WTC11 (cell line): ENCODE measurements around the gene PFDN1. TPM values are rescaled to one million over a fixed set of nuclear protein-coding genes. Genes with fewer than 3 reads are reported as not detected.

Experiments
- ATAC-seq: fragments of 200-7000 bp; cut with Tn5 transposase; 2 replicates; pipeline ENCODE4 v1.10.0; 2021; ENCODE audit warnings: mild to moderate bottlenecking, moderate library complexity
- CTCF ChIA-PET: fragments of 300-600 bp; sonication (Branson Sonifier 250); formaldehyde crosslinking; loops from one replicate; lab custom pipeline; 2021; ENCODE audit warnings: antibody characterized with exemption; lab: Charles Lee
- POLR2A ChIA-PET: fragments of 350-600 bp; sonication (Branson Sonifier 250); formaldehyde crosslinking; loops from one replicate; lab custom pipeline; 2021; ENCODE audit warnings: antibody characterized with exemption; lab: Charles Lee
- DNase-seq: peaks from one replicate; pipeline ENCODE4 v3.0.0; 2021; ENCODE audit warnings: low spot score
- H3K27ac Mint-ChIP-seq: 2 replicates; pipeline ENCODE4 v1.8.0; 2021; ENCODE audit warnings: mixed read lengths
- H3K27me3 Mint-ChIP-seq: 2 replicates; pipeline ENCODE4 v1.8.0; 2021; ENCODE audit warnings: low read depth, mild to moderate bottlenecking, moderate library complexity, mixed read lengths
- H3K36me3 Mint-ChIP-seq: 2 replicates; pipeline ENCODE4 v1.8.0; 2021; ENCODE audit warnings: mixed read lengths
- H3K4me1 Mint-ChIP-seq: 2 replicates; pipeline ENCODE4 v1.8.0; 2022; ENCODE audit warnings: mixed read lengths
- H3K4me3 Mint-ChIP-seq: 2 replicates; pipeline ENCODE4 v1.8.0; 2021; ENCODE audit warnings: mild to moderate bottlenecking, moderate library complexity, mixed read lengths
- H3K9me3 Mint-ChIP-seq: 2 replicates; pipeline ENCODE4 v1.8.0; 2021; ENCODE audit warnings: mixed read lengths
- AFF4 ChIP-seq: sonication (generic); formaldehyde crosslinking; IDR thresholded peaks from 2 replicates; pipeline ENCODE4 v1.8.1; 2023; ENCODE audit warnings: mild to moderate bottlenecking, missing genetic modification reagents, borderline replicate concordance
- AR ChIP-seq: fragments of 250-450 bp; sonication (Bioruptor Pico); IDR thresholded peaks from 2 replicates; pipeline ENCODE4 v1.9.0; 2021; ENCODE audit warnings: mild to moderate bottlenecking
- CREM ChIP-seq: sonication (generic); formaldehyde crosslinking; IDR thresholded peaks from 2 replicates; pipeline ENCODE4 v1.8.1; 2022; ENCODE audit warnings: mild to moderate bottlenecking, missing genetic modification reagents, moderate library complexity
- FOXJ3 ChIP-seq: sonication (generic); formaldehyde crosslinking; IDR thresholded peaks from 2 replicates; pipeline ENCODE4 v1.9.0; 2021; ENCODE audit warnings: missing genetic modification reagents, mild to moderate bottlenecking, borderline replicate concordance
- FOXP1 ChIP-seq: sonication (generic); formaldehyde crosslinking; IDR thresholded peaks from 2 replicates; pipeline ENCODE4 v1.8.0; 2022; ENCODE audit warnings: missing genetic modification reagents, mild to moderate bottlenecking, moderate library complexity, borderline replicate concordance
- GRHL2 ChIP-seq: fragments of 250-450 bp; sonication (Bioruptor Pico); IDR thresholded peaks from 2 replicates; pipeline ENCODE4 v1.8.0; 2022; ENCODE audit warnings: mild to moderate bottlenecking, moderate library complexity; ENCODE audit not compliant: insufficient replicate concordance, severe bottlenecking
- GTF2I ChIP-seq: fragments of 250-450 bp; sonication (Bioruptor Pico); conservative IDR thresholded peaks from 2 replicates; pipeline ENCODE4 v1.4.0; 2021; ENCODE audit warnings: mild to moderate bottlenecking
- IRF1 ChIP-seq: sonication (generic); formaldehyde crosslinking; IDR thresholded peaks from 2 replicates; pipeline ENCODE4 v1.8.0; 2023; ENCODE audit warnings: missing genetic modification reagents
- IRF2 ChIP-seq: sonication (generic); formaldehyde crosslinking; IDR thresholded peaks from 2 replicates; pipeline ENCODE4 v1.8.0; 2022; ENCODE audit warnings: low read depth, missing genetic modification reagents, borderline replicate concordance
- JAZF1 ChIP-seq: fragments of 250-450 bp; sonication (Bioruptor Pico); IDR thresholded peaks from 2 replicates; pipeline ENCODE4 v1.9.0; 2021; ENCODE audit warnings: moderate library complexity, mild to moderate bottlenecking, inconsistent platforms
- MYBL2 ChIP-seq: sonication (generic); formaldehyde crosslinking; IDR thresholded peaks from 2 replicates; pipeline ENCODE4 v1.8.1; 2023; ENCODE audit warnings: mild to moderate bottlenecking, moderate library complexity, missing genetic modification reagents
- NFATC4 ChIP-seq: fragments of 250-450 bp; sonication (Bioruptor Pico); IDR thresholded peaks from 2 replicates; pipeline ENCODE4 v1.9.0; 2021; ENCODE audit warnings: mild to moderate bottlenecking
- NFYB ChIP-seq: sonication (generic); formaldehyde crosslinking; conservative IDR thresholded peaks from 2 replicates; pipeline ENCODE4 v1.8.0; 2022; ENCODE audit warnings: low read depth, missing genetic modification reagents
- NR1H2 ChIP-seq: sonication (generic); formaldehyde crosslinking; IDR thresholded peaks from 2 replicates; pipeline ENCODE4 v1.9.0; 2021; ENCODE audit warnings: mild to moderate bottlenecking, moderate library complexity, missing genetic modification reagents
- NR3C1 ChIP-seq: sonication (generic); formaldehyde crosslinking; conservative IDR thresholded peaks from 2 replicates; pipeline ENCODE4 v1.8.1; 2023; ENCODE audit warnings: low read depth, mild to moderate bottlenecking, missing genetic modification reagents
- SMAD3 ChIP-seq: sonication (generic); formaldehyde crosslinking; IDR thresholded peaks from 2 replicates; pipeline ENCODE4 v1.8.0; 2022; ENCODE audit warnings: missing genetic modification reagents, mild to moderate bottlenecking, borderline replicate concordance
- SP1 ChIP-seq: sonication (generic); formaldehyde crosslinking; conservative IDR thresholded peaks from 2 replicates; pipeline ENCODE4 v1.8.1; 2022; ENCODE audit warnings: missing genetic modification reagents
- ZNF396 ChIP-seq: fragments of 250-450 bp; sonication (Bioruptor Pico); IDR thresholded peaks from 2 replicates; pipeline ENCODE4 v1.8.0; 2021; ENCODE audit warnings: mild to moderate bottlenecking, moderate library complexity, borderline replicate concordance
- ZNF425 ChIP-seq: fragments of 250-450 bp; sonication (Bioruptor Pico); conservative IDR thresholded peaks from 2 replicates; pipeline ENCODE4 v1.9.0; 2021; ENCODE audit warnings: mild to moderate bottlenecking
- ZNF512 ChIP-seq: sonication (generic); formaldehyde crosslinking; IDR thresholded peaks from 2 replicates; pipeline ENCODE4 v1.8.1; 2022; ENCODE audit warnings: missing genetic modification reagents, borderline replicate concordance
- ZNF532 ChIP-seq: fragments of 250-450 bp; sonication (Bioruptor Pico); IDR thresholded peaks from 2 replicates; pipeline ENCODE4 v1.9.0; 2021; ENCODE audit warnings: mild to moderate bottlenecking, borderline replicate concordance
- total RNA-seq: library from RNA; stranded (reverse); gene quantifications from 3 replicates; pipeline ENCODE4 v1.2.3, GENCODE V29; 2021

The PFDN1 gene
- total RNA-seq, 1 experiment from 2014 or later, result 44.1 TPM

- TF ChIP-seq ZNF425 (CRISPR knock-in tag) (no peak), CREM (CRISPR knock-in tag) (no peak), JAZF1 (CRISPR knock-in tag) (no peak), AR (no peak), IRF1 (no peak), ZNF396 (CRISPR knock-in tag) (no peak), NR1H2 (CRISPR knock-in tag) (no peak), NFATC4 (CRISPR knock-in tag) (no peak), ZNF512 (CRISPR knock-in tag) (no peak), FOXJ3 (CRISPR knock-in tag) (no peak), GRHL2 (no peak), NFYB (CRISPR knock-in tag) (no peak), NR3C1 (CRISPR knock-in tag) (no peak)
- TF ChIP-seq, all 79 proteins: peak for 0
These were observed 46.2 kb downstream of the PFDN1 start (continued) for GRCh38 chr5:140256726-140257125.

- Mint-ChIP-seq H3K36me3 (peaks cover 8% of the 10 kb centered on the region; the same call in 1 of the 2 replicates), H3K27me3 (no peaks in the 10 kb centered on the region), H3K9me3 (peaks cover 4% of the 10 kb centered on the region), H3K4me3 (no peak overlapping the region), H3K27ac (no peak overlapping the region), H3K4me1 (peaks cover 19% of the 10 kb centered on the region)
- ATAC-seq (no peak), DNase-seq (no peak)
- ChIA-PET CTCF (interaction anchor here (0.7 to 5.2 kb wide), 6 partner anchors 11 to 108 kb away, joined by 3 to 26 read pairs (median 4); partner anchors contain the start of gene HBEGF), POLR2A (no interaction called here)
- TF ChIP-seq IRF2 (CRISPR knock-in tag), result no peak
- TF ChIP-seq ZNF532, result no peak
- TF ChIP-seq GTF2I (CRISPR knock-in tag), result no peak
- no peak for TF ChIP-seq AFF4 (CRISPR knock-in tag)
- TF ChIP-seq FOXP1, result no peak
- no peak for TF ChIP-seq MYBL2
- no peak for TF ChIP-seq SP1 (CRISPR knock-in tag)
- TF ChIP-seq SMAD3 (CRISPR knock-in tag), result no peak
These were observed 47.3 kb downstream of the PFDN1 start for GRCh38 chr5:140255460-140256157.
